PFSK-1 (cell line): ENCODE data around the gene PTPRJ.

Experiments
- REST ChIP-seq, 2 experiments: IDR thresholded peaks; 2 replicates each; pipeline versions ENCODE4 v1.6.1 to v1.8.0; 2011 to 2012; ENCODE audit warnings: low read depth in 2 of 2, low read length in 2 of 2, control low read depth in 1 of 2, inconsistent platforms in 1 of 2, mild to moderate bottlenecking in 1 of 2, moderate library complexity in 1 of 2; ENCODE audit not compliant: insufficient read depth in 1 of 2
- SIN3A ChIP-seq: IDR thresholded peaks from 2 replicates; pipeline ENCODE4 v1.6.1; 2012; ENCODE audit warnings: mild to moderate bottlenecking, low read length, moderate library complexity, borderline replicate concordance; ENCODE audit not compliant: insufficient read depth

- no peak for TF ChIP-seq REST (IDR thresholded peaks at IDR 0.05; ENCODE audit: insufficient read depth in 1 of 2, low read depth in 2 of 2, low read length in 2 of 2)
- TF ChIP-seq SIN3A = no peak
Measured at GRCh38 chr11:47998733-47999359, 18.5 kb downstream of the PTPRJ start.
